Omental fat pad (tissue), 4 donors: Measurements from ENCODE around the gene RRAS2. TPM values are rescaled to one million over a fixed set of nuclear protein-coding genes. Genes with fewer than 3 reads are reported as not detected.
"Not testable (repeated sequence)": the region's sequence is repeated elsewhere in the genome, so short reads cannot be mapped to it uniquely, and the experiment has no call there.

Experiments used
- ATAC-seq: fragments of 150-250 bp; one replicate; pipeline ENCODE4 v1.9.1; 2016; ENCODE audit warnings: mild to moderate bottlenecking, moderate library complexity; ENCODE audit not compliant: low FRiP score
- DNase-seq: peaks from one replicate; pipeline ENCODE4 v3.0.0-alpha.2; 2019; ENCODE audit warnings: low spot score
- CTCF ChIP-seq, 3 donors: fragments of 450-650 bp; IDR thresholded peaks; one replicate each; pipeline ENCODE4 v1.5.1; 2016 to 2017; ENCODE audit warnings: antibody characterized with exemption in 3 of 3, mild to moderate bottlenecking in 3 of 3, moderate library complexity in 2 of 3
- total RNA-seq, 4 donors: library from RNA; depleted of rRNA; stranded (reverse); fragments of >200 nt; gene quantifications; one replicate each; pipeline ENCODE4 v1.1.0, GENCODE V29; 2016

The RRAS2 gene
- total RNA-seq, 4 donors from 2014 or later = 33.9 to 80.3 (median 70.7) TPM

GRCh38 chr11:14350215-14350614 lies 8.8 kb downstream of the RRAS2 start:
- ATAC-seq (no peak), DNase-seq (no peak)
- TF ChIP-seq CTCF (IDR thresholded peaks at IDR 0.05) = no peak

- no peak for TF ChIP-seq CTCF (IDR thresholded peaks at IDR 0.05)
- DNase-seq = no peak
- ATAC-seq = no peak
Measured at GRCh38 chr11:14347991-14348390, 11.0 kb downstream of the RRAS2 start.

- DNase-seq = no peak
- ATAC-seq = no peak
- TF ChIP-seq CTCF (IDR thresholded peaks at IDR 0.05) = no peak
Measured at GRCh38 chr11:14347494-14347893, 11.5 kb downstream of the RRAS2 start.

- TF ChIP-seq CTCF (IDR thresholded peaks at IDR 0.05) = no peak
- ATAC-seq (no peak), DNase-seq (no peak)
Measured at GRCh38 chr11:14346303-14346955, 12.6 kb downstream of the RRAS2 start.

GRCh38 chr11:14345668-14346067 lies 13.3 kb downstream of the RRAS2 start:
- DNase-seq (no peak), ATAC-seq (no peak)
- TF ChIP-seq CTCF (IDR thresholded peaks at IDR 0.05) = no peak

GRCh38 chr11:14345016-14345415 lies 14.0 kb downstream of the RRAS2 start:
- not testable (repeated sequence) for DNase-seq, ATAC-seq

GRCh38 chr11:14342906-14343305 lies 16.1 kb downstream of the RRAS2 start:
- DNase-seq (no peak), ATAC-seq (no peak)
- TF ChIP-seq CTCF (IDR thresholded peaks at IDR 0.05) = no peak
